Muscle layer of colon (tissue), 2 donors: ENCODE data around the gene USH2A.

Source experiments
- H3K27ac ChIP-seq: one replicate; pipeline ENCODE4 v1.7.0; 2013; ENCODE audit warnings: low read depth, mild to moderate bottlenecking, low read length, moderate library complexity
- H3K27me3 ChIP-seq, 2 donors: one replicate each; pipeline ENCODE4 v1.7.0; 2013; ENCODE audit warnings: low read length in 2 of 2, mild to moderate bottlenecking in 2 of 2; ENCODE audit not compliant: insufficient read depth in 2 of 2, control insufficient read depth in 1 of 2
- H3K36me3 ChIP-seq: one replicate; pipeline ENCODE4 v1.7.0; 2013; ENCODE audit warnings: mild to moderate bottlenecking, low read length; ENCODE audit not compliant: insufficient read depth
- H3K4me1 ChIP-seq: one replicate; pipeline ENCODE4 v1.7.0; 2013; ENCODE audit warnings: mild to moderate bottlenecking, low read length; ENCODE audit not compliant: insufficient read depth
- H3K4me3 ChIP-seq, 2 donors: one replicate each; pipeline ENCODE4 v1.7.0; 2013; ENCODE audit warnings: low read length in 2 of 2, low read depth in 1 of 2, mild to moderate bottlenecking in 1 of 2, moderate library complexity in 1 of 2
- H3K9ac ChIP-seq: one replicate; pipeline ENCODE4 v1.7.0; 2013; ENCODE audit warnings: low read length
- H3K9me3 ChIP-seq: one replicate; pipeline ENCODE4 v1.7.0; 2013; ENCODE audit warnings: mild to moderate bottlenecking, low read length
- donor health status: abdominal sarcoma.
- donor health status: Adenocarcinoma of cecum.

Gene USH2A

GRCh38 chr1:215844777-215845176 is 578.5 kb downstream of the USH2A start:
- Histone ChIP-seq H3K27ac (no peak overlapping the region), H3K9ac (no peak overlapping the region), H3K9me3 (no peaks in the 10 kb centered on the region), H3K4me3 (no peak overlapping the region), H3K36me3 (no peaks in the 10 kb centered on the region), H3K4me1 (no peaks in the 10 kb centered on the region), H3K27me3 (no peaks in the 10 kb centered on the region)

DNA sequence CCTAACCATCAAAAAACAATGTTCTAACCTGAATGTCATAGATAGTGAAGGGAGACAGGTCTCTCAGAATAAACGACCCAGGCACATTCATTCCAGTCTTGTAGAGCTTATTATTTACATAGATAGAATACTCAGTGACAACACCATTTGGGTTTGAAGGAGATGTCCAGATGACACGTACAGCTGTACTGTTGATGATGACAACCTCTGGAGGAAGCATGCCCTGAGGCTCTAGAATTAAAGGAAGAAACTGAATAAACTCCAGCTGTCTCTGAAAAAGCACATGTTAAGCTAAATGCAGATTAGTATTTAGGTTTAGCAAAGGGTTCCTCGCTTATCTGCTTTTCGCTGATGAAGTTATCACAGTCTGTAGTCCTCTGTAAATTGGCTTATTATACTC is 579.0 kb downstream of the USH2A start:
- Histone ChIP-seq H3K9me3 (no peaks in the 10 kb centered on the region), H3K27me3 (no peaks in the 10 kb centered on the region), H3K4me3 (no peak overlapping the region), H3K9ac (no peak overlapping the region), H3K36me3 (no peaks in the 10 kb centered on the region), H3K27ac (no peak overlapping the region), H3K4me1 (no peaks in the 10 kb centered on the region)

- H3K27me3 ChIP-seq = no peaks in the 10 kb centered on the region
- H3K4me3 ChIP-seq = no peak overlapping the region
- H3K9ac ChIP-seq = no peak overlapping the region
- H3K36me3 ChIP-seq = no peaks in the 10 kb centered on the region
- H3K9me3 ChIP-seq = no peaks in the 10 kb centered on the region
- no peaks in the 10 kb centered on the region for H3K4me1 ChIP-seq
- H3K27ac ChIP-seq = no peak overlapping the region
Measured at GRCh38 chr1:215842905-215843304, 580.3 kb downstream of the USH2A start.

DNA sequence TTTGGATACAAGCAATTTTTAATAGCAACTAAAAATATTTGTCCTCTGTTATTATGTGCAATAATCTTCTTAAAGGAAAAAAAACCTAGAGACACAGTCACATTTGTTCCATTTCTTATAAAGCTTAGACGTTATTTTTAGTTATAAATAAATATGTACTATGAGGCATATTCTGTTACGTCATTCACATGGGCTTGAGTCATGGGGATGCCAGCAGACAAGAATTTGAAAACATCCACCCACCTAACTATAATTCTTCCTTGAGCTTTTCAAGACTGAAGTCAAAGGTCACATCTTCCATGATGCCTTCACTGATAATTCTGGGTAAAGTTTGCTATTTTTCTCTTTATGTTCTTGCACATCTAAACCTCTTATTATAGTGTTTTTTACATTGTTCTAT is 587.3 kb downstream of the USH2A start:
- Histone ChIP-seq H3K4me3 (no peak overlapping the region), H3K27me3 (no peaks in the 10 kb centered on the region), H3K9me3 (no peaks in the 10 kb centered on the region), H3K4me1 (no peaks in the 10 kb centered on the region), H3K9ac (no peak overlapping the region), H3K36me3 (no peaks in the 10 kb centered on the region), H3K27ac (no peak overlapping the region)

DNA sequence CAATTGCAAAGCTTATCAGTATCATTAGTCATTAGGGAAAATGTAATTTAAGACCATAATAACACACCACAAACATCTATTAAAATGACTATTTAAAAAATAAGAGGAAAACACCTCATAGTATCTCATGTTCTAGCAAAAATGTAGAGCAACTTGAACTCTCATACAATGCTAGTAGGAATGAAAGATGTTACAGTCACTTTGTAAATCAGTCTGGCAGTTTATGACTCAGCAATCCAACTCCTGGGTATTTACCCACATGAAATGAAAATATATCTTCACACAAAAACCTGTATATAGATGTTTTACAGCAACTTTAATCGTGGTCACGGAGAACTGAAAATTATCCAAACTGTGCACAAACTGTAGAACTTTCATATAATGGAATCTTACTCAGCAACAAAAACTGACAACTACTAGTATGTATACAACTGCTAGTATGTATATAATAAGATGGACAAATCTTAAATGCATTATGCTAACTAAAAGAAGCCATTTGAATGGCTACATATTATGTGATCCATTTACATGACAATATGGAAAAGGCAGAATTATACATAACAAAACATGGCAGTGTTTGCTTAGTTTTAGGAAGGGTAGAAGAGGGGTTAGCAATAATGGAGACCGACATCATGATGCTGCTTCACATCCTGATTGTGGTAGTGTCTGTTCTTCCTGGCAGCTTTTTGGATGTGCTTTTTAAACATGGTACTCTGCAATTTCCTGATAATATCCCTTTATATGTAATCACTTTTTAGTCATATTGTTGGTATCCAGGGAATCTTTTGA is 589.1 kb downstream of the USH2A start:
- Histone ChIP-seq H3K4me3 (no peak overlapping the region), H3K9ac (no peak overlapping the region), H3K27me3 (no peaks in the 10 kb centered on the region), H3K4me1 (no peaks in the 10 kb centered on the region), H3K27ac (no peak overlapping the region), H3K36me3 (no peaks in the 10 kb centered on the region), H3K9me3 (no peaks in the 10 kb centered on the region)

- H3K27me3 ChIP-seq = no peaks in the 10 kb centered on the region
Measured at GRCh38 chr1:215830226-215830810, 592.9 kb downstream of the USH2A start.

GRCh38 chr1:215825056-215825455 is 598.2 kb downstream of the USH2A start:
- Histone ChIP-seq H3K9ac (no peak overlapping the region), H3K9me3 (no peaks in the 10 kb centered on the region), H3K4me3 (no peak overlapping the region), H3K27ac (no peak overlapping the region), H3K36me3 (no peaks in the 10 kb centered on the region), H3K4me1 (no peaks in the 10 kb centered on the region), H3K27me3 (no peaks in the 10 kb centered on the region)

More at GRCh38 chr1:215830226-215830810, 592.9 kb downstream of the USH2A start:
- no peak overlapping the region for H3K4me3 ChIP-seq
- no peaks in the 10 kb centered on the region for H3K36me3 ChIP-seq
- no peaks in the 10 kb centered on the region for H3K4me1 ChIP-seq
- H3K27ac ChIP-seq = no peak overlapping the region
- no peaks in the 10 kb centered on the region for H3K9me3 ChIP-seq
- no peak overlapping the region for H3K9ac ChIP-seq

DNA sequence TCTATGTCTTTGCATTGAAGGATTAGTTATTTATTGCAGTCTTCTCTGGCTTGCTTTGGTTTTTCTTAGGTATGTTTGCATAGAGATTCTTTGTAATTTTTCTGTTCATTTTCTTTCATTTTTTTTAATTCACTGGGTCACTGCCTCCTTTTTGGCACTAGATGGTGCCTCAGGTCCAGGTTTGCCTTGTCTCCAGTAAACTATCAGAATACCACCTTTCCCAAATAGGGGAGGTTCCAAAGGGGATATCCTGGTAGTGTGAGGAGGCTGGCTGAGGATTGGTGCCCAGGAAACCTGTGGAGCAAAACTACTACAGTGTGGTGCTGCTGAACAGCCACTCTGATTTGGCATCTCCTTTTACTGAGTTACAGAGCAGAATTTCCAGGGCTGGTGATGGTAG is 599.0 kb downstream of the USH2A start:
- no peak overlapping the region for H3K4me3 ChIP-seq
- no peak overlapping the region for H3K9ac ChIP-seq
- no peak overlapping the region for H3K27ac ChIP-seq
- no peaks in the 10 kb centered on the region for H3K27me3 ChIP-seq
- H3K36me3 ChIP-seq = no peaks in the 10 kb centered on the region
- H3K9me3 ChIP-seq = no peaks in the 10 kb centered on the region
- no peaks in the 10 kb centered on the region for H3K4me1 ChIP-seq

- H3K27ac ChIP-seq = no peak overlapping the region
- no peaks in the 10 kb centered on the region for H3K9me3 ChIP-seq
- no peak overlapping the region for H3K4me3 ChIP-seq
- no peaks in the 10 kb centered on the region for H3K4me1 ChIP-seq
- no peak overlapping the region for H3K9ac ChIP-seq
- H3K27me3 ChIP-seq = no peaks in the 10 kb centered on the region
- H3K36me3 ChIP-seq = no peaks in the 10 kb centered on the region
Measured at GRCh38 chr1:215819114-215819513, 604.1 kb downstream of the USH2A start.

DNA sequence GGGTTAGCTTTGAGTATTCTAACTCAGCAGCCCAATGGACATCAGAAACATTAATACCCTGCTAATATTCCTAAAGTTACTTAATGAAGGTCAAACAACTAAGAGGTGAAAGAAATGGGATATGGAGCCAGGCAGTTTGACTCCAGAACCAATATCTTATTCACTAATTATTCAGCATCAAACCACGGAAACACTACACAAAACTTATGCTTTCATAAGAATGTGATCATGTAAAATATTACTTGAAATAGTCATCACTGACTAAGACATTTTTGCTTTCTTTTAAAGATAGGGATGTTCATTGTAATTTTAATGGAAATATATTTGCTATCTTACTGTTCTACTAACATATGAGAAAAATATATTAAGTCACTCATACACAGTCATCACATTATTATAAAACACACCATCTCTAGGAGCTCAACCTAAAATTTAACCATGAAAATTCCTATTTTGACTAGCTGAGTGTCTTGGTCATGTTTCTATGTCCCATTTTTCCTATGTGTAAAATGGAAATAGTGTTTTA is 615.3 kb downstream of the USH2A start:
- Histone ChIP-seq H3K27me3 (no peaks in the 10 kb centered on the region), H3K9ac (no peak overlapping the region), H3K4me3 (no peak overlapping the region), H3K36me3 (no peaks in the 10 kb centered on the region), H3K4me1 (no peaks in the 10 kb centered on the region), H3K9me3 (peaks cover 6% of the 10 kb centered on the region), H3K27ac (no peak overlapping the region)

DNA sequence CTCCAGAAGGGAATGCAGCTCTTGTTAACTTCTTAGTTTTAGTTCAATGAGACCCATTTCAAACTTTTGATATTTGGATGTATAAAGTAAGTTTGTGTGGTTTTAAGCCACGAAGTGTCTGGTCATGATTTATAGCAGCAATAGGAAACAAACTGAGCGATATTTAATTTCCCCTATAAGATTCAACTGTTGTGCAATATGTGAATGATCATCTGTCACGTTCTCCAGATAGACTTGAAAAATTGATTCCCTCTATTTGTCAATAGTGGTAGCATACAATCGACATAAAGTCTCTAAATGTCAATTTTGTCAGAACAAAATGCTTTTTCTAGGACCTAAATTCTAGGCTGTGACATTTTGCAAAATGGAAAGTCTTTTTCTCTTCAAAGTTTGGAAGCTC is 616.0 kb downstream of the USH2A start:
- no peaks in the 10 kb centered on the region for H3K36me3 ChIP-seq
- H3K9me3 ChIP-seq = peaks cover 6% of the 10 kb centered on the region
- no peak overlapping the region for H3K4me3 ChIP-seq
- H3K27me3 ChIP-seq = no peaks in the 10 kb centered on the region
- H3K9ac ChIP-seq = no peak overlapping the region
- no peak overlapping the region for H3K27ac ChIP-seq
- no peaks in the 10 kb centered on the region for H3K4me1 ChIP-seq

DNA sequence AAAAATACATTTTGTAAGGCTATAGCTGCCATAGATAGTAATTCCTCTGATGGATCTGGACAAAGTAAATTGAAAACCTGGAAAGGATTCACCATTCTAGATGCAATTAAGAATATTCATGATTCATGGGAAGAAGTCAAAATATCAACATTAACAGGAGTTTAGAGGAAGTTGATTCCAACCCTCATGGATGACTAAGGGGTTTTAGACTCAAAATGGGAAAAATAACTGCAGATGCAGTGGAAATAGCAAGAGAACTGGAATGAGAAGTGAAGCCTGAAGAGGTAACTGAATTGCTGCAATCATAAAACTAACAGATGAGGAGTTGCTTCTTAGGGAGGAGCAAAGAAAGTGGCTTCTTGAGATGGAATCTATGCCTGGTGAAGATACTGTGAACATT is 625.4 kb downstream of the USH2A start:
- Histone ChIP-seq H3K4me1 (no peaks in the 10 kb centered on the region), H3K9me3 (no peaks in the 10 kb centered on the region), H3K36me3 (no peaks in the 10 kb centered on the region), H3K9ac (no peak overlapping the region), H3K4me3 (no peak overlapping the region), H3K27ac (no peak overlapping the region), H3K27me3 (no peaks in the 10 kb centered on the region)
